HFFc6 (cell line): ENCODE results near the gene CCNL2. TPM values are rescaled to one million over a fixed set of nuclear protein-coding genes. Genes with fewer than 3 reads are reported as not detected.
A peak's percentile ranks its signal among the peaks of the same experiment; 100 is the strongest.
"Not testable (repeated sequence)": the region's sequence is repeated elsewhere in the genome, so short reads cannot be mapped to it uniquely, and the experiment has no call there.

ENCODE experiments used
- DNase-seq: peaks from one replicate; pipeline ENCODE4 v3.0.0-alpha.2; 2018
- H3K27ac Mint-ChIP-seq: 2 replicates; pipeline ENCODE4 v1.8.0; 2020; ENCODE audit warnings: mild to moderate bottlenecking, mixed read lengths
- H3K27me3 Mint-ChIP-seq: 2 replicates; pipeline ENCODE4 v1.8.0; 2021; ENCODE audit warnings: mild to moderate bottlenecking, moderate library complexity, mixed read lengths; ENCODE audit not compliant: insufficient read depth
- H3K36me3 Mint-ChIP-seq: 2 replicates; pipeline ENCODE4 v1.8.0; 2021; ENCODE audit warnings: low read depth, mixed read lengths
- H3K4me1 Mint-ChIP-seq: 2 replicates; pipeline ENCODE4 v1.8.0; 2020; ENCODE audit warnings: low read depth, mixed read lengths
- H3K4me3 Mint-ChIP-seq: 2 replicates; pipeline ENCODE4 v1.8.0; 2020; ENCODE audit warnings: mild to moderate bottlenecking, moderate library complexity, mixed read lengths
- H3K9me3 Mint-ChIP-seq: 2 replicates; pipeline ENCODE4 v1.8.0; 2020; ENCODE audit warnings: mild to moderate bottlenecking, mixed read lengths
- CTCF ChIP-seq: fragments of 200-600 bp; sonication (generic); IDR thresholded peaks from 2 replicates; pipeline ENCODE4 v1.5.0; 2021; ENCODE audit warnings: antibody characterized with exemption, mild to moderate bottlenecking
- total RNA-seq, 6 experiments: library from RNA; stranded (reverse); fragmentation: NEBNext Ultra II Directional; extraction: Animal tissue kit (Norgen Biotek cat#: 25700); gene quantifications; 2 replicates in 1 of 6; 3 replicates in 5 of 6; pipeline ENCODE4 v1.2.3, GENCODE V29; 2021

Gene CCNL2
- total RNA-seq, 6 experiments from 2014 or later: 96.2 to 115 (median 104) TPM

- H3K4me3 Mint-ChIP-seq: no peak overlapping the region
- no peak for TF ChIP-seq CTCF
- no peaks in the 10 kb centered on the region for H3K9me3 Mint-ChIP-seq
- H3K27ac Mint-ChIP-seq: peak overlapping the region; percentile 55
- peaks cover 57% of the 10 kb centered on the region for H3K36me3 Mint-ChIP-seq
- DNase-seq: no peak
- H3K27me3 Mint-ChIP-seq: peaks cover 16% of the 10 kb centered on the region
- H3K4me1 Mint-ChIP-seq: peaks cover 49% of the 10 kb centered on the region
Observed at GRCh38 chr1:1403653-1404052, 4.5 kb upstream of the CCNL2 start.

GRCh38 chr1:1402901-1403392, 3.8 kb upstream of the CCNL2 start:
- H3K4me3 Mint-ChIP-seq, H3K9me3 Mint-ChIP-seq, DNase-seq: not testable (repeated sequence)
- peaks cover 57% of the 10 kb centered on the region for H3K36me3 Mint-ChIP-seq
- peak overlapping the region; percentile 14; the same call in 1 of the 2 replicates for H3K27ac Mint-ChIP-seq
- H3K4me1 Mint-ChIP-seq: peaks cover 46% of the 10 kb centered on the region
- peaks cover 16% of the 10 kb centered on the region for H3K27me3 Mint-ChIP-seq

GRCh38 chr1:1402072-1402900, 3.2 kb upstream of the CCNL2 start:
- peaks cover 16% of the 10 kb centered on the region for H3K27me3 Mint-ChIP-seq
- peaks cover 48% of the 10 kb centered on the region for H3K4me1 Mint-ChIP-seq
- peak; percentile 83 for TF ChIP-seq CTCF
- H3K27ac Mint-ChIP-seq: peak overlapping the region; percentile 78
- no peaks in the 10 kb centered on the region for H3K9me3 Mint-ChIP-seq
- peaks cover 57% of the 10 kb centered on the region for H3K36me3 Mint-ChIP-seq
- DNase-seq: peak; percentile 57
- H3K4me3 Mint-ChIP-seq: peak overlapping the region; percentile 91

GRCh38 chr1:1401457-1402010, 2.4 kb upstream of the CCNL2 start:
- Mint-ChIP-seq H3K36me3 (peaks cover 57% of the 10 kb centered on the region), H3K27ac (peak overlapping the region; percentile 88), H3K4me1 (peaks cover 48% of the 10 kb centered on the region), H3K4me3 (peak overlapping the region; percentile 91), H3K27me3 (peaks cover 16% of the 10 kb centered on the region), H3K9me3 (no peaks in the 10 kb centered on the region)
- no peak for DNase-seq
- TF ChIP-seq CTCF: no peak

GRCh38 chr1:1400576-1401456, 1.7 kb upstream of the CCNL2 start:
- peak overlapping the region; percentile 91 for H3K4me3 Mint-ChIP-seq
- H3K4me1 Mint-ChIP-seq: peaks cover 48% of the 10 kb centered on the region
- peak overlapping the region; percentile 88 for H3K27ac Mint-ChIP-seq
- H3K9me3 Mint-ChIP-seq: no peaks in the 10 kb centered on the region
- no peak for TF ChIP-seq CTCF
- H3K36me3 Mint-ChIP-seq: peaks cover 49% of the 10 kb centered on the region
- DNase-seq: no peak
- peaks cover 16% of the 10 kb centered on the region for H3K27me3 Mint-ChIP-seq
